ENCODE data around the gene MED26. TPM values are rescaled to one million over a fixed set of nuclear protein-coding genes. Genes with fewer than 3 reads are reported as not detected.
A peak's percentile ranks its signal among the peaks of the same experiment; 100 is the strongest.

MED26 gene
- total and polyA plus RNA-seq, 2 of the 8 experiments (the other 6 are each of a cell fraction or from before 2014, with no cell fraction given), result 5.3 to 10.7 TPM

DNA sequence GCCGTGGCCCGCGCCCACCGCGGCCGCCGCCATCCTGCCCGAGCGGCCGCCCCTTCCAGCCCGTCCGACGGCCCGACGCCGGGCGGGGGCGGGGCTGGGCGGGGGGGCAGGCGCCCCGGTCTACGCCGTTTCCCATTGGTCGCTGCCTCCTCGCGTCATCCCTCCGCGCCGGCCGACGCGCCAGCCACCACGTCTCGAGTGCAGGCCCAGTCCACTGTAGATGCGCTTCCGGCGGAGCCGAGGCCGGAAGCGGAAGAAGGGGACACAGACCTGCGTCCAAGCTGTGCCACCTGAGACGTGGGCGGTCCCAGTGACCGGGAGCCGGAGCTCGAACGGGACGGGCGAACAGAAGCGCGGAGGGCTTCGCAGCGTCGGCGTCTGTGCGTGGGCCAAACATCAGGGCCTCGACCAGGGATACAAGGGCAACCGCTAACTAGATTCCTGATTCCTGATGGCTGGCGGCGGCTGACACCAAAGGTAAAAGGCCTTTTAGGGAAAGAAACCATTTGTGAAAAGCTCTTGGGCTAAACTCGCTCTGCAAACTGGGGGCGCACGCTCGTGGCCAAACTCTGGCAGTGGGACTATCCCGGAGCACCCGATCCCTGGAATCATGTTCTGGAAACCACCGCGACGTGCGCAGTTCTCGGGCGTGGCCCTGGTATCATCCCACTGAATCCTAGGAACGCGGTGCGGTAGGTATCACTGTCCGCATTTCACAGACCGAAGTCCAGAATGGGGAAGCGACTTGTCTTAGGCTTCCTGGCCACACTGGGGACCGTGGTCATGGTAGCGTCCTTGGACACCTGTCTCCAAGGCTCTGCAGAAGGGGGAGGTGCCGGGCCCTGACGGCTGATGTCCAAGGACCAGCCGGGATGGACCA, 55.4 kb downstream of the MED26 start, which contains the start of gene SLC35E1 (continued):
- peak; percentile 81 for TF ChIP-seq TBP (IDR thresholded peaks at IDR 0.05; ENCODE audit: low read depth, low read length)

Data from H1 (cell line).